K562 (cell line): ENCODE measurements around the gene LSM11. TPM values are rescaled to one million over a fixed set of nuclear protein-coding genes. Genes with fewer than 3 reads are reported as not detected.

Source experiments
- ARID2 ChIP-seq: fragments of 450-650 bp; IDR thresholded peaks from 2 replicates; pipeline ENCODE4 v1.6.1; 2017; ENCODE audit warnings: antibody characterized with exemption, mild to moderate bottlenecking
- BCOR ChIP-seq: fragments of 450-650 bp; IDR thresholded peaks from 2 replicates; pipeline ENCODE4 v1.6.1; 2016
- CBFA2T3 ChIP-seq: fragments of 450-650 bp; IDR thresholded peaks from 2 replicates; pipeline ENCODE4 v1.6.1; 2017
- CCNT2 ChIP-seq: IDR thresholded peaks from 2 replicates; pipeline ENCODE4 v1.6.1; 2011; ENCODE audit warnings: borderline replicate concordance, low read depth, mild to moderate bottlenecking, moderate library complexity, mixed read lengths, low read length; ENCODE audit not compliant: insufficient read length; ENCODE audit errors: extremely low read depth
- FOXM1 ChIP-seq, 2 experiments: fragments of 450-650 bp in 1 of 2; sonication (generic) in 1 of 2; formaldehyde crosslinking in 1 of 2; IDR thresholded peaks; 2 replicates each; pipeline versions ENCODE4 v1.6.1 to v1.9.0; 2017 to 2022; ENCODE audit warnings: low read depth in 2 of 2, mild to moderate bottlenecking in 2 of 2, missing genetic modification reagents in 1 of 2, moderate library complexity in 1 of 2
- GATA2 ChIP-seq: sonication (generic); formaldehyde crosslinking; IDR thresholded peaks from 2 replicates; pipeline ENCODE4 v1.4.0; 2020; ENCODE audit warnings: mild to moderate bottlenecking, missing genetic modification reagents
- GATAD2B ChIP-seq: fragments of 450-650 bp; IDR thresholded peaks from 2 replicates; pipeline ENCODE4 v1.6.1; 2017; ENCODE audit warnings: mild to moderate bottlenecking, borderline replicate concordance
- HDAC1 ChIP-seq, 2 experiments: fragments of 450-650 bp; IDR thresholded peaks; 2 replicates each; pipeline ENCODE4 v1.6.1; 2016 to 2017; ENCODE audit warnings: inconsistent platforms in 1 of 2, mild to moderate bottlenecking in 1 of 2, moderate library complexity in 1 of 2
- JUND ChIP-seq, 2 experiments: IDR thresholded peaks; 2 replicates in 1 of 2; 3 replicates in 1 of 2; pipeline ENCODE4 v1.6.1; 2011; ENCODE audit warnings: borderline replicate concordance in 2 of 2, low read depth in 2 of 2, low read length in 2 of 2, improper control_type of control experiment in 1 of 2, missing biosample characterization in 1 of 2, missing genetic modification characterization in 1 of 2, missing genetic modification reagents in 1 of 2
- MYNN ChIP-seq, 2 experiments: sonication (generic); formaldehyde crosslinking in 1 of 2; IDR thresholded peaks; 2 replicates each; pipeline versions ENCODE4 v1.5.0 to v1.6.1; 2016 to 2020; ENCODE audit warnings: antibody characterized with exemption in 1 of 2, missing genetic modification reagents in 1 of 2
- NR2C1 ChIP-seq, 2 experiments: fragments of 450-650 bp; IDR thresholded peaks; 2 replicates each; pipeline ENCODE4 v1.6.1; 2017; ENCODE audit warnings: mild to moderate bottlenecking in 2 of 2, antibody characterized with exemption in 1 of 2, inconsistent platforms in 1 of 2, missing compliant biosample characterization in 1 of 2, missing genetic modification characterization in 1 of 2
- PHTF2 ChIP-seq: fragments of 250-450 bp; sonication (Bioruptor Pico); IDR thresholded peaks from 2 replicates; pipeline ENCODE4 v1.5.0; 2021; ENCODE audit warnings: mild to moderate bottlenecking
- RFX1 ChIP-seq: fragments of 450-650 bp; IDR thresholded peaks from 2 replicates; pipeline ENCODE4 v1.6.1; 2016; ENCODE audit warnings: mild to moderate bottlenecking, moderate library complexity
- STAT5B ChIP-seq: fragments of 250-450 bp; sonication (Bioruptor Pico); IDR thresholded peaks from 2 replicates; pipeline ENCODE4 v1.8.0; 2021; ENCODE audit warnings: mild to moderate bottlenecking, inconsistent platforms
- TRIM24 ChIP-seq, 2 experiments: fragments of 450-650 bp; IDR thresholded peaks; 2 replicates each; pipeline ENCODE4 v1.6.1; 2016
- TSC22D4 ChIP-seq: fragments of 450-650 bp; IDR thresholded peaks from 2 replicates; pipeline ENCODE4 v1.6.1; 2016; ENCODE audit warnings: missing genetic modification characterization, missing biosample characterization, control low read depth
- WHSC1 ChIP-seq: IDR thresholded peaks from one replicate; pipeline ENCODE4 v1.6.1; 2012; ENCODE audit warnings: low read length, control low read depth, inconsistent platforms
- XRCC3 ChIP-seq: fragments of 450-650 bp; IDR thresholded peaks from 2 replicates; pipeline ENCODE4 v1.6.1; 2017; ENCODE audit warnings: mild to moderate bottlenecking, moderate library complexity
- ZBTB17 ChIP-seq: fragments of 450-650 bp; formaldehyde crosslinking; IDR thresholded peaks from 2 replicates; pipeline ENCODE4 v1.4.0; 2020; ENCODE audit warnings: mild to moderate bottlenecking
- ZNF431 ChIP-seq: sonication (generic); formaldehyde crosslinking; IDR thresholded peaks from 2 replicates; pipeline ENCODE4 v1.8.0; 2022; ENCODE audit warnings: mild to moderate bottlenecking, missing genetic modification reagents
- polyA plus RNA-seq, 8 experiments: library from polyadenylated mRNA; depleted of rRNA in 4 of 8; stranded (reverse) in 5 of 8; unstranded in 3 of 8; fragments of >200 nt; fragmentation: Nextera tagmentation in 2 of 8; fragmentation: Illumina TruSeq in 1 of 8; extraction: Ambion mirVana in 2 of 8; extraction: Trizol in 1 of 8; gene quantifications; 2 replicates each; pipeline versions ENCODE4 v1.2.1 to v1.2.3, GENCODE V29; 2011 to 2014; ENCODE audit warnings: inconsistent platforms in 1 of 8, missing spikeins in 1 of 8
- total RNA-seq, 7 experiments: library from RNA; depleted of rRNA in 6 of 7; stranded (reverse); fragments of >200 nt in 6 of 7; fragmentation: Illumina TruSeq in 2 of 7; extraction: Trizol in 2 of 7; gene quantifications; 2 replicates each; pipeline versions ENCODE4 v1.2.1 to v1.2.3, GENCODE V29; 2011 to 2021; ENCODE audit warnings: low replicate concordance in 1 of 7
- TF ChIP-seq, protein P1 (sequence below): fragments of 150-350 bp; IDR thresholded peaks from 2 replicates; pipeline ENCODE4 v1.6.1; 2014; ENCODE audit warnings: low read depth, mild to moderate bottlenecking, low read length, borderline replicate concordance
- TF ChIP-seq, protein P2 (sequence below): fragments of 450-650 bp; IDR thresholded peaks from 2 replicates; pipeline ENCODE4 v1.6.1; 2016
- TF ChIP-seq, protein P3 (sequence below): fragments of 200-800 bp; sonication (Bioruptor generic); IDR thresholded peaks from 2 replicates; pipeline ENCODE4 v1.6.1; 2017; ENCODE audit warnings: missing genetic modification characterization, missing compliant biosample characterization

The LSM11 gene
- total and polyA plus RNA-seq, 9 of the 15 experiments (the other 6 are each of a cell fraction or from before 2014, with no cell fraction given): 1.8 to 9.4 (median 4.7) TPM

DNA sequence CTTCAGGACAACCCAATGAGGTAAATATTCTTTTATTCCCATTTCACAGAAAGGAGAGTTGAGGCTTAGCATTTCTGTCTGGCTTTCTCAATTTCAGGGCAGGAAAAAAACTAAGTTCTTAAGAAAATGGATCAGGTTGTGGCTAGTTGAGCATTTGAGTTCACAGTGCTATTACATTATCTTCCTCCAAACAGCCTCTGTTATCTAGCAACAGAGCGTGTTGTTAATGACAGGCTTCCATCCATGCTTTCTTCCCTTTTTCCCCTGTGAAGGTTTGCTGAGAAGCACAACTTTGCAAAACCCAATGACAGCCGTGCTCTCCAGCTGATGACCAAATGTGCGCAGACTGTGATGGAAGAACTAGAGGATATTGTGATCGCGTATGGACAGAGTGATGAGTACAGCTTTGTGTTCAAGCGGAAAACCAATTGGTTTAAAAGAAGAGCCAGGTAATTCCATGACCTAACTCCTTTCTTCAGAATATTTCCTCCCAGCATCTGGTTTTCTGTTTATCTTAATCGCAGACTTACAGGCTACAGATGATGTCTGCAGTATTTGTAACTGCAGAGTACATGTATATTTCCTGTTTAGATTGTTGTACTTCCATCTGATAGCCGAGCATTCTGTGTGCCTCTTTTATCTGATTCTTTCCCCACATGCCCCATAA, 10.8 kb upstream of the LSM11 start (continued):
- no peak for TF ChIP-seq PHTF2 (CRISPR knock-in tag)
- TF ChIP-seq TSC22D4 (tag): no peak
- TF ChIP-seq, protein P1, sequence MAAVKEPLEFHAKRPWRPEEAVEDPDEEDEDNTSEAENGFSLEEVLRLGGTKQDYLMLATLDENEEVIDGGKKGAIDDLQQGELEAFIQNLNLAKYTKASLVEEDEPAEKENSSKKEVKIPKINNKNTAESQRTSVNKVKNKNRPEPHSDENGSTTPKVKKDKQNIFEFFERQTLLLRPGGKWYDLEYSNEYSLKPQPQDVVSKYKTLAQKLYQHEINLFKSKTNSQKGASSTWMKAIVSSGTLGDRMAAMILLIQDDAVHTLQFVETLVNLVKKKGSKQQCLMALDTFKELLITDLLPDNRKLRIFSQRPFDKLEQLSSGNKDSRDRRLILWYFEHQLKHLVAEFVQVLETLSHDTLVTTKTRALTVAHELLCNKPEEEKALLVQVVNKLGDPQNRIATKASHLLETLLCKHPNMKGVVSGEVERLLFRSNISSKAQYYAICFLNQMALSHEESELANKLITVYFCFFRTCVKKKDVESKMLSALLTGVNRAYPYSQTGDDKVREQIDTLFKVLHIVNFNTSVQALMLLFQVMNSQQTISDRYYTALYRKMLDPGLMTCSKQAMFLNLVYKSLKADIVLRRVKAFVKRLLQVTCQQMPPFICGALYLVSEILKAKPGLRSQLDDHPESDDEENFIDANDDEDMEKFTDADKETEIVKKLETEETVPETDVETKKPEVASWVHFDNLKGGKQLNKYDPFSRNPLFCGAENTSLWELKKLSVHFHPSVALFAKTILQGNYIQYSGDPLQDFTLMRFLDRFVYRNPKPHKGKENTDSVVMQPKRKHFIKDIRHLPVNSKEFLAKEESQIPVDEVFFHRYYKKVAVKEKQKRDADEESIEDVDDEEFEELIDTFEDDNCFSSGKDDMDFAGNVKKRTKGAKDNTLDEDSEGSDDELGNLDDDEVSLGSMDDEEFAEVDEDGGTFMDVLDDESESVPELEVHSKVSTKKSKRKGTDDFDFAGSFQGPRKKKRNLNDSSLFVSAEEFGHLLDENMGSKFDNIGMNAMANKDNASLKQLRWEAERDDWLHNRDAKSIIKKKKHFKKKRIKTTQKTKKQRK: no peak
- no peak for TF ChIP-seq STAT5B (CRISPR knock-in tag)
- no peak for TF ChIP-seq XRCC3
- TF ChIP-seq TRIM24 (IDR thresholded peaks at IDR 0.05): peak in 1 of 2 experiments; percentile 20; a peak in 1 of 4 replicates
- TF ChIP-seq MYNN (IDR thresholded peaks at IDR 0.05): 0 out of 2 replicates have a peak, but pooled peaks have one; percentile 19
- no peak for TF ChIP-seq MYNN (CRISPR knock-in tag; IDR thresholded peaks at IDR 0.05)
- TF ChIP-seq FOXM1 (IDR thresholded peaks at IDR 0.05; ENCODE audit: low read depth): 0 out of 2 replicates have a peak, but pooled peaks have one; percentile 29
- TF ChIP-seq FOXM1 (CRISPR knock-in tag; IDR thresholded peaks at IDR 0.05; ENCODE audit: low read depth): no peak
- TF ChIP-seq, protein P2, sequence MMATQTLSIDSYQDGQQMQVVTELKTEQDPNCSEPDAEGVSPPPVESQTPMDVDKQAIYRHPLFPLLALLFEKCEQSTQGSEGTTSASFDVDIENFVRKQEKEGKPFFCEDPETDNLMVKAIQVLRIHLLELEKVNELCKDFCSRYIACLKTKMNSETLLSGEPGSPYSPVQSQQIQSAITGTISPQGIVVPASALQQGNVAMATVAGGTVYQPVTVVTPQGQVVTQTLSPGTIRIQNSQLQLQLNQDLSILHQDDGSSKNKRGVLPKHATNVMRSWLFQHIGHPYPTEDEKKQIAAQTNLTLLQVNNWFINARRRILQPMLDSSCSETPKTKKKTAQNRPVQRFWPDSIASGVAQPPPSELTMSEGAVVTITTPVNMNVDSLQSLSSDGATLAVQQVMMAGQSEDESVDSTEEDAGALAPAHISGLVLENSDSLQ: peak; percentile 65
- no peak for TF ChIP-seq WHSC1
- no peak for TF ChIP-seq JUND (IDR thresholded peaks at IDR 0.05; ENCODE audit: borderline replicate concordance, low read depth, low read length)
- TF ChIP-seq JUND (tag; IDR thresholded peaks at IDR 0.05; ENCODE audit: borderline replicate concordance, low read depth, low read length): peak; percentile 11; the same call in 1 of the 3 replicates
- no peak for TF ChIP-seq ARID2
- TF ChIP-seq GATA2 (CRISPR knock-in tag): peak; percentile 77
- peak; percentile 87 for TF ChIP-seq CBFA2T3
- TF ChIP-seq ZBTB17: 0 out of 2 replicates have a peak, but pooled peaks have one; percentile 41
- TF ChIP-seq BCOR: peak; percentile 91
- TF ChIP-seq HDAC1 (IDR thresholded peaks at IDR 0.05): peak in 1 of 2 experiments; percentile 70; a peak in 2 of 4 replicates
- no peak for TF ChIP-seq NR2C1 (IDR thresholded peaks at IDR 0.05)
- TF ChIP-seq NR2C1 (tag; IDR thresholded peaks at IDR 0.05): no peak
- TF ChIP-seq CCNT2: peak; percentile 57
- peak; percentile 28; the same call in 1 of the 2 replicates for TF ChIP-seq GATAD2B
- TF ChIP-seq, protein P3, sequence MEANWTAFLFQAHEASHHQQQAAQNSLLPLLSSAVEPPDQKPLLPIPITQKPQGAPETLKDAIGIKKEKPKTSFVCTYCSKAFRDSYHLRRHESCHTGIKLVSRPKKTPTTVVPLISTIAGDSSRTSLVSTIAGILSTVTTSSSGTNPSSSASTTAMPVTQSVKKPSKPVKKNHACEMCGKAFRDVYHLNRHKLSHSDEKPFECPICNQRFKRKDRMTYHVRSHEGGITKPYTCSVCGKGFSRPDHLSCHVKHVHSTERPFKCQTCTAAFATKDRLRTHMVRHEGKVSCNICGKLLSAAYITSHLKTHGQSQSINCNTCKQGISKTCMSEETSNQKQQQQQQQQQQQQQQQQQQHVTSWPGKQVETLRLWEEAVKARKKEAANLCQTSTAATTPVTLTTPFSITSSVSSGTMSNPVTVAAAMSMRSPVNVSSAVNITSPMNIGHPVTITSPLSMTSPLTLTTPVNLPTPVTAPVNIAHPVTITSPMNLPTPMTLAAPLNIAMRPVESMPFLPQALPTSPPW (CRISPR knock-in tag): peak; percentile 39; the same call in 1 of the 2 replicates
- TF ChIP-seq ZNF431: no peak
- 0 out of 2 replicates have a peak, but pooled peaks have one; percentile 14 for TF ChIP-seq RFX1
